IMR-90 (cell line): ENCODE results near the gene MEX3A. TPM values are rescaled to one million over a fixed set of nuclear protein-coding genes. Genes with fewer than 3 reads are reported as not detected.

Experiments used
- SMC3 ChIP-seq: fragments of 150-350 bp; IDR thresholded peaks from 2 replicates; pipeline ENCODE4 v1.6.1; 2016; ENCODE audit warnings: low read depth, mild to moderate bottlenecking, antibody characterized with exemption, low read length, moderate library complexity
- polyA plus RNA-seq, 3 experiments: library from polyadenylated mRNA; depleted of rRNA; stranded (reverse); fragments of >200 nt; gene quantifications; 2 replicates each; pipeline ENCODE4 v1.2.3, GENCODE V29; 2012; ENCODE audit warnings: low replicate concordance in 1 of 3
- total RNA-seq: library from RNA; depleted of rRNA; stranded (reverse); fragments of >200 nt; gene quantifications from 2 replicates; pipeline ENCODE4 v1.2.3, GENCODE V29; 2012
- TF ChIP-seq, protein P1 (sequence below): conservative IDR thresholded peaks from 2 replicates; pipeline ENCODE4 v1.5.1; 2012; ENCODE audit warnings: mild to moderate bottlenecking, low read depth, low read length, improper control_type of control experiment

MEX3A gene
- total and polyA plus RNA-seq, 2 of the 4 experiments (the other 2 are of a cell fraction): 2.3 to 9.0 TPM

DNA sequence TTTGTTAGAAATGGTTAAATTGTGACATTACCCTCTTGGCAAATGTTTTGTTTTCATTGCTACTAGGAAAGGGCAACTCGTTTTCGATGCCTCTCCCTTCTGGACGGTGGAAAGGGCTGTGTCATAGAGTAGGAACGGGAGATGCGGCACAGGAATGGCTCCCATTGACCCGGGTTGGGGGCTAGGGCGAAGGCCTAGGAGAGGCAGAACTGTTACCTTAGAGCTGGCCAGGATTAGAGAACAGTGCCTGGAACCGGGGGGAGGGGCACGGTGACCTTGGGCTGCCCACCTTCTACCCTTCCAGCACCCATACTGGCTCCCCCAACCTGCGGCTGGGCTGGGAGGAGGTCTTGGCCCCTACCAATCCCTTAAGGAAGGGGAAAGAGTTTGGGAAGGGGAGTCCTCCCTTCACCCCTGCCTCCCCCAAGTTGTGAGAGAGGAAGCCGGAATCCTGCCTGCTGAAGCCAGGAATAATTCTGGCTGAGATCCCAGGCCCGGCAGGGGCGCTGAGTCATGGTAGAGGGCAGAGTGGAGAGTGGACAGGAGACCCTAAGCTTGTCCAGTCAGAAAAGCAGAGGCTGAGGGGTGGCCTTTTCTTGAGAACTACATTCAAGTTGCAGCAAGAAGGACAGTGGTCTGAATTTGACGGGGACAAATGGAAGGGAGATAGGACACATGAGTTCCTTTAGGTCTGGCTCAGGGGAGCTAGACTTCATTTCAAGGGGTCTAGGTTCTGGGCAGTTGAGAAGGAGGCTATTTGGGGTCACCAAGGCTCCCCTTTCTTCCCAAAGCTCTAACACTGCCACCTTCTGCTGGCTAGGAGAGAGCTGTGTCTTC is 40.5 kb upstream of the MEX3A start (continued):
- TF ChIP-seq, protein P1, sequence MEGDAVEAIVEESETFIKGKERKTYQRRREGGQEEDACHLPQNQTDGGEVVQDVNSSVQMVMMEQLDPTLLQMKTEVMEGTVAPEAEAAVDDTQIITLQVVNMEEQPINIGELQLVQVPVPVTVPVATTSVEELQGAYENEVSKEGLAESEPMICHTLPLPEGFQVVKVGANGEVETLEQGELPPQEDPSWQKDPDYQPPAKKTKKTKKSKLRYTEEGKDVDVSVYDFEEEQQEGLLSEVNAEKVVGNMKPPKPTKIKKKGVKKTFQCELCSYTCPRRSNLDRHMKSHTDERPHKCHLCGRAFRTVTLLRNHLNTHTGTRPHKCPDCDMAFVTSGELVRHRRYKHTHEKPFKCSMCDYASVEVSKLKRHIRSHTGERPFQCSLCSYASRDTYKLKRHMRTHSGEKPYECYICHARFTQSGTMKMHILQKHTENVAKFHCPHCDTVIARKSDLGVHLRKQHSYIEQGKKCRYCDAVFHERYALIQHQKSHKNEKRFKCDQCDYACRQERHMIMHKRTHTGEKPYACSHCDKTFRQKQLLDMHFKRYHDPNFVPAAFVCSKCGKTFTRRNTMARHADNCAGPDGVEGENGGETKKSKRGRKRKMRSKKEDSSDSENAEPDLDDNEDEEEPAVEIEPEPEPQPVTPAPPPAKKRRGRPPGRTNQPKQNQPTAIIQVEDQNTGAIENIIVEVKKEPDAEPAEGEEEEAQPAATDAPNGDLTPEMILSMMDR: no peak
- TF ChIP-seq SMC3: no peak
